Measurements from ENCODE around the gene TUBA4A. TPM values are rescaled to one million over a fixed set of nuclear protein-coding genes. Genes with fewer than 3 reads are reported as not detected.

TUBA4A gene
- polyA plus RNA-seq, 1 donor from 2014 or later = not detected

DNA sequence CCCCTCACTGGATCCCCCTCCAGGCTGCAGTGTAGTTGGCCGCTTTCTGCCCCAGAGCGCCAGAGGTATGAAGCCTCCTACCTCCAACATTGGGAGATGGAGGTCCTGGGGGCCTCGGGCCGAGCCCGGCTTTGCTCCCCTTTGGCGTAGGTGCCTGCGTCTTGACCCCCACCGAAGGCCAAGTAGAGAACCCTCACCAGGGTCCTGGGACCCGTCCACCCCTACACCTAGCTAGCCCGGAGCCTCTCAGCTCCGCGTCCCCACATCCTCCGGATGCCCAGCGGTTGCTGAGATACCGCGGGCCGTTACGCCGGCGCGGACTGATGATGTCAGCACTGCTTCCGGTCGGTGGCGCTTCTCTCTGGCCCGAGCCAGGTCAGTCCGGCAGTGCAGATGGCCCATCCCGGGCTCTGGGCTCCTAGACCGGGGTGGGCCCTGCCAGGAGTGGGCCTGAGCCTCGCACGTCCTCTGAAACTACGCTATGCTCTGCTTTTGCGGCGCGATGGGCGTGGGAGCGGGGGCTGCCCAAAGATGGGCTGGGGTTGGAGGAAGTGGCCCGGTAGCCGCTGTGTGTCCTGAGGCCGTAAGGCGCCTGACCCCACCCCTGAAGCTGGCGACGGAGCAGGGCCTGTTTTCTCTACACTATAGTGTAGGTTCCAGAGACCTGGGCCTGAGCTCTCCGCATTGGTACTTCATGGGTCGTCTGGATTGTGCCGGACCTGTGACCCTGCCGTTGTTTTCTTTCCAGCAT is 8.4 kb downstream of the TUBA4A start, which contains the start of the genes GLB1L and STK16:
GLB1L (minus strand) TSS at position 297 of the 751 bp plus-strand sequence. CDS start 1,871 bp downstream, outside the sequence.
STK16 (plus strand) TSS at position 332 of the 751 bp plus-strand sequence. CDS start 521 bp downstream, outside the sequence.
- peaks cover 8% of the 10 kb centered on the region for H3K36me3 ChIP-seq (ENCODE audit: insufficient read depth, low read length)
- H3K27me3 ChIP-seq (ENCODE audit: insufficient read depth, low read depth, low read length) = no peaks in the 10 kb centered on the region
- peak within 1 kb of the TSS; percentile 99 for H3K4me2 ChIP-seq (ENCODE audit: low read length)
- no peaks in the 10 kb centered on the region for H3K9me3 ChIP-seq (ENCODE audit: low read length)
- peak within 1 kb of the TSS; percentile 97 for H3K9ac ChIP-seq (ENCODE audit: low read length)
- H4K20me1 ChIP-seq (ENCODE audit: insufficient read depth) = no peaks in the 10 kb centered on the region
- H3F3A ChIP-seq (ENCODE audit: insufficient read depth, low read length, poor library complexity, severe bottlenecking) = no peaks in the 10 kb centered on the region
- H3K27ac ChIP-seq (ENCODE audit: low read length) = peak within 1 kb of the TSS; percentile 81
- peak within 1 kb of the TSS; percentile 85 for H3K4me3 ChIP-seq (ENCODE audit: low read length)
- H2AFZ ChIP-seq (ENCODE audit: low read depth, low read length) = peak within 1 kb of the TSS; percentile 81
- TF ChIP-seq POLR2AphosphoS5 (IDR thresholded peaks at IDR 0.05) (peak; percentile 90), EP300 (conservative IDR thresholded peaks at IDR 0.05; ENCODE audit: poor library complexity, severe bottlenecking) (peak; percentile 69), MXI1 (conservative IDR thresholded peaks at IDR 0.05; ENCODE audit: poor library complexity, severe bottlenecking) (peak; percentile 87), TAF1 (IDR thresholded peaks at IDR 0.05; ENCODE audit: low read depth) (peak; percentile 64), SMC3 (conservative IDR thresholded peaks at IDR 0.05; ENCODE audit: poor library complexity) (peak; percentile 56), EZH2 (IDR thresholded peaks at IDR 0.05; ENCODE audit: borderline replicate concordance, insufficient read depth, low read length, poor library complexity, severe bottlenecking) (no peak), RAD21 (conservative IDR thresholded peaks at IDR 0.05) (no peak)
- TF ChIP-seq, protein P1, sequence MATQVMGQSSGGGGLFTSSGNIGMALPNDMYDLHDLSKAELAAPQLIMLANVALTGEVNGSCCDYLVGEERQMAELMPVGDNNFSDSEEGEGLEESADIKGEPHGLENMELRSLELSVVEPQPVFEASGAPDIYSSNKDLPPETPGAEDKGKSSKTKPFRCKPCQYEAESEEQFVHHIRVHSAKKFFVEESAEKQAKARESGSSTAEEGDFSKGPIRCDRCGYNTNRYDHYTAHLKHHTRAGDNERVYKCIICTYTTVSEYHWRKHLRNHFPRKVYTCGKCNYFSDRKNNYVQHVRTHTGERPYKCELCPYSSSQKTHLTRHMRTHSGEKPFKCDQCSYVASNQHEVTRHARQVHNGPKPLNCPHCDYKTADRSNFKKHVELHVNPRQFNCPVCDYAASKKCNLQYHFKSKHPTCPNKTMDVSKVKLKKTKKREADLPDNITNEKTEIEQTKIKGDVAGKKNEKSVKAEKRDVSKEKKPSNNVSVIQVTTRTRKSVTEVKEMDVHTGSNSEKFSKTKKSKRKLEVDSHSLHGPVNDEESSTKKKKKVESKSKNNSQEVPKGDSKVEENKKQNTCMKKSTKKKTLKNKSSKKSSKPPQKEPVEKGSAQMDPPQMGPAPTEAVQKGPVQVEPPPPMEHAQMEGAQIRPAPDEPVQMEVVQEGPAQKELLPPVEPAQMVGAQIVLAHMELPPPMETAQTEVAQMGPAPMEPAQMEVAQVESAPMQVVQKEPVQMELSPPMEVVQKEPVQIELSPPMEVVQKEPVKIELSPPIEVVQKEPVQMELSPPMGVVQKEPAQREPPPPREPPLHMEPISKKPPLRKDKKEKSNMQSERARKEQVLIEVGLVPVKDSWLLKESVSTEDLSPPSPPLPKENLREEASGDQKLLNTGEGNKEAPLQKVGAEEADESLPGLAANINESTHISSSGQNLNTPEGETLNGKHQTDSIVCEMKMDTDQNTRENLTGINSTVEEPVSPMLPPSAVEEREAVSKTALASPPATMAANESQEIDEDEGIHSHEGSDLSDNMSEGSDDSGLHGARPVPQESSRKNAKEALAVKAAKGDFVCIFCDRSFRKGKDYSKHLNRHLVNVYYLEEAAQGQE (IDR thresholded peaks at IDR 0.05; ENCODE audit: borderline replicate concordance) = no peak
- TF ChIP-seq, protein P2, sequence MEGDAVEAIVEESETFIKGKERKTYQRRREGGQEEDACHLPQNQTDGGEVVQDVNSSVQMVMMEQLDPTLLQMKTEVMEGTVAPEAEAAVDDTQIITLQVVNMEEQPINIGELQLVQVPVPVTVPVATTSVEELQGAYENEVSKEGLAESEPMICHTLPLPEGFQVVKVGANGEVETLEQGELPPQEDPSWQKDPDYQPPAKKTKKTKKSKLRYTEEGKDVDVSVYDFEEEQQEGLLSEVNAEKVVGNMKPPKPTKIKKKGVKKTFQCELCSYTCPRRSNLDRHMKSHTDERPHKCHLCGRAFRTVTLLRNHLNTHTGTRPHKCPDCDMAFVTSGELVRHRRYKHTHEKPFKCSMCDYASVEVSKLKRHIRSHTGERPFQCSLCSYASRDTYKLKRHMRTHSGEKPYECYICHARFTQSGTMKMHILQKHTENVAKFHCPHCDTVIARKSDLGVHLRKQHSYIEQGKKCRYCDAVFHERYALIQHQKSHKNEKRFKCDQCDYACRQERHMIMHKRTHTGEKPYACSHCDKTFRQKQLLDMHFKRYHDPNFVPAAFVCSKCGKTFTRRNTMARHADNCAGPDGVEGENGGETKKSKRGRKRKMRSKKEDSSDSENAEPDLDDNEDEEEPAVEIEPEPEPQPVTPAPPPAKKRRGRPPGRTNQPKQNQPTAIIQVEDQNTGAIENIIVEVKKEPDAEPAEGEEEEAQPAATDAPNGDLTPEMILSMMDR (IDR thresholded peaks at IDR 0.05; ENCODE audit: poor library complexity, severe bottlenecking) = no peak
- no peaks in the 10 kb centered on the region for H3K9me2 ChIP-seq (ENCODE audit: insufficient read depth, low read length)
- H3K79me2 ChIP-seq (replicated peaks; ENCODE audit: insufficient read depth, low read length) = peaks cover 12% of the 10 kb centered on the region

DNA sequence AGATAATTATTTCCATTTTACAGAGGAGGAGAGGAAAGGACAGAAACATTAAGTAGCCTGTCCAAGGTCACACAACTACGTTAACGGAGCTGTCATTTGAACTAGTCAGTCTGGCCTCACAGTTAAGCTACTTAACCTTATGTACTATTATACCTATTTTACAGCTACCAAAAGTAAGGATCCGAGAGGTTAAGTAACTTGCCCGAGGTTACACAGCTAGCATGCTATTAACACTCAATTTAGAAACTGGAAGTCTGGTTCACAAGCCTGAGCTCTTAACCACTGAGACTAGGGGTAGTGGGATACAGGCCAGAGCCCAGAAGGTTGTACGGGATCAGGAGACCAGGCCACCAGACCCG is 8.9 kb downstream of the TUBA4A start:
- H3K9ac ChIP-seq (ENCODE audit: low read length) = peak overlapping the region; percentile 97

More for the DNA sequence above, 8.9 kb downstream of the TUBA4A start:
- Histone ChIP-seq H3K36me3 (ENCODE audit: insufficient read depth, low read length) (peaks cover 8% of the 10 kb centered on the region), H3K4me2 (ENCODE audit: low read length) (peak overlapping the region; percentile 94), H3K27ac (ENCODE audit: low read length) (peak overlapping the region; percentile 81), H3K27me3 (ENCODE audit: insufficient read depth, low read depth, low read length) (no peaks in the 10 kb centered on the region), H2AFZ (ENCODE audit: low read depth, low read length) (peak overlapping the region; percentile 81), H3K79me2 (replicated peaks; ENCODE audit: insufficient read depth, low read length) (peaks cover 12% of the 10 kb centered on the region), H4K20me1 (ENCODE audit: insufficient read depth) (no peaks in the 10 kb centered on the region), H3F3A (ENCODE audit: insufficient read depth, low read length, poor library complexity, severe bottlenecking) (no peaks in the 10 kb centered on the region), H3K9me2 (ENCODE audit: insufficient read depth, low read length) (no peaks in the 10 kb centered on the region), H3K9me3 (ENCODE audit: low read length) (no peaks in the 10 kb centered on the region), H3K4me3 (ENCODE audit: low read length) (peak overlapping the region; percentile 85)
- TF ChIP-seq, protein P2 (IDR thresholded peaks at IDR 0.05; ENCODE audit: poor library complexity, severe bottlenecking) = no peak
- no peak for TF ChIP-seq EP300 (conservative IDR thresholded peaks at IDR 0.05; ENCODE audit: poor library complexity, severe bottlenecking)
- TF ChIP-seq MXI1 (conservative IDR thresholded peaks at IDR 0.05; ENCODE audit: poor library complexity, severe bottlenecking) = no peak
- no peak for TF ChIP-seq TAF1 (IDR thresholded peaks at IDR 0.05; ENCODE audit: low read depth)
- TF ChIP-seq SMC3 (conservative IDR thresholded peaks at IDR 0.05; ENCODE audit: poor library complexity) = no peak
- TF ChIP-seq RAD21 (conservative IDR thresholded peaks at IDR 0.05) = no peak

All from neural cell (in vitro differentiated cells).